Endometrium (tissue), 2 donors: ENCODE data around the gene PRM3.

Experiments
- FAIRE-seq: peaks from 2 replicates; lab custom pipeline; 2012; peaks lifted over from hg19 to GRCh38; lab: Jason Lieb, UNC
- donor health status: control.
- donor health status: control.

PRM3 gene

GRCh38 chr16:11258553-11259492 lies 14.6 kb downstream of the PRM3 start:
- no peak for FAIRE-seq

GRCh38 chr16:11257131-11257938 lies 16.1 kb downstream of the PRM3 start:
- FAIRE-seq = no peak

- FAIRE-seq = no peak
Observed at GRCh38 chr16:11256661-11257130, 16.7 kb downstream of the PRM3 start.

GRCh38 chr16:11255737-11256660 lies 17.4 kb downstream of the PRM3 start, which contains the start of gene SOCS1:
SOCS1 (minus strand) TSS chr16:11256204; CDS start chr16:11255478, 726 bp downstream.
- no peak for FAIRE-seq

- no peak for FAIRE-seq
Observed at GRCh38 chr16:11254913-11255736, 18.3 kb downstream of the PRM3 start.

GRCh38 chr16:11253995-11254912 lies 19.2 kb downstream of the PRM3 start:
- FAIRE-seq = no peak

- no peak for FAIRE-seq
Observed at GRCh38 chr16:11253009-11253994, 20.1 kb downstream of the PRM3 start.

- no peak for FAIRE-seq
Observed at GRCh38 chr16:11252482-11252931, 20.9 kb downstream of the PRM3 start.

GRCh38 chr16:11251525-11252481 lies 21.6 kb downstream of the PRM3 start:
- no peak for FAIRE-seq

- FAIRE-seq = no peak
Observed at GRCh38 chr16:11250786-11251524, 22.5 kb downstream of the PRM3 start.

GRCh38 chr16:11250091-11250785 lies 23.2 kb downstream of the PRM3 start:
- no peak for FAIRE-seq

- FAIRE-seq = no peak
Observed at GRCh38 chr16:11249233-11250061, 24.0 kb downstream of the PRM3 start.

- FAIRE-seq = no peak
Observed at GRCh38 chr16:11248133-11248532, 25.3 kb downstream of the PRM3 start.

- no peak for FAIRE-seq
Observed at GRCh38 chr16:11245988-11246387, 27.4 kb downstream of the PRM3 start.

GRCh38 chr16:11245222-11245737 lies 28.1 kb downstream of the PRM3 start:
- no peak for FAIRE-seq
